GF-D8 (cell line): Measurements from ENCODE around the gene GMPPA.
A peak's percentile ranks its signal among the peaks of the same experiment; 100 is the strongest.

Source experiments
- DNase-seq: peaks from one replicate; lab custom pipeline; 2025; lab: John Stamatoyannopoulos, UW

The GMPPA gene

GRCh38 chr2:219540784-219541504 is 42.3 kb downstream of the GMPPA start:
- no peak for DNase-seq

GRCh38 chr2:219541611-219542180 is 43.0 kb downstream of the GMPPA start:
- peak; percentile 19 for DNase-seq

GRCh38 chr2:219542931-219543595 is 44.4 kb downstream of the GMPPA start:
- DNase-seq, result no peak

- peak; percentile 3 for DNase-seq
Observed at GRCh38 chr2:219543596-219544358, 45.1 kb downstream of the GMPPA start, which contains the start of the genes CHPF and TMEM198. Gene CHPF, minus strand, starts transcription at chr2:219543809. Its CDS starts 271 bp downstream, at chr2:219543538. Gene TMEM198, plus strand, starts transcription at chr2:219544028. Its CDS starts 700 bp downstream, at chr2:219544728.

GRCh38 chr2:219544567-219544966 is 45.9 kb downstream of the GMPPA start:
- DNase-seq, result no peak

GRCh38 chr2:219545295-219545942 is 46.7 kb downstream of the GMPPA start:
- DNase-seq, result no peak

- no peak for DNase-seq
Observed at GRCh38 chr2:219545943-219546352, 47.3 kb downstream of the GMPPA start.

- no peak for DNase-seq
Observed at GRCh38 chr2:219547621-219548020, 48.9 kb downstream of the GMPPA start.

GRCh38 chr2:219548990-219549389 is 50.3 kb downstream of the GMPPA start:
- DNase-seq, result no peak

GRCh38 chr2:219549619-219550018 is 50.9 kb downstream of the GMPPA start:
- no peak for DNase-seq

GRCh38 chr2:219551441-219552381 is 53.0 kb downstream of the GMPPA start:
- DNase-seq, result no peak

- no peak for DNase-seq
Observed at GRCh38 chr2:219552382-219553167, 53.9 kb downstream of the GMPPA start.

- DNase-seq, result no peak
Observed at GRCh38 chr2:219553168-219553417, 54.4 kb downstream of the GMPPA start.

- no peak for DNase-seq
Observed at GRCh38 chr2:219553463-219553963, 54.8 kb downstream of the GMPPA start.

- no peak for DNase-seq
Observed at GRCh38 chr2:219554350-219554749, 55.7 kb downstream of the GMPPA start.

- DNase-seq, result no peak
Observed at GRCh38 chr2:219555956-219556355, 57.3 kb downstream of the GMPPA start.

- no peak for DNase-seq
Observed at GRCh38 chr2:219556413-219556812, 57.7 kb downstream of the GMPPA start.
